H9 (cell line): ENCODE measurements around the gene TMC8. TPM values are rescaled to one million over a fixed set of nuclear protein-coding genes. Genes with fewer than 3 reads are reported as not detected.

Experiments
- DNase-seq: peaks from one replicate; pipeline ENCODE4 v3.0.0-alpha.2; 2017
- H2AFZ ChIP-seq: one replicate; pipeline ENCODE4 v1.6.1; 2013; ENCODE audit warnings: mild to moderate bottlenecking, low read length, control low read depth, moderate library complexity
- H2AK5ac ChIP-seq: 2 replicates; pipeline ENCODE4 v1.6.1; 2013; ENCODE audit warnings: low read length, control low read depth, mixed read lengths; ENCODE audit not compliant: insufficient read length
- H2BK120ac ChIP-seq: one replicate; pipeline ENCODE4 v1.6.1; 2013; ENCODE audit warnings: low read depth, mild to moderate bottlenecking, low read length, control low read depth, inconsistent platforms; ENCODE audit not compliant: poor library complexity, severe bottlenecking
- H2BK12ac ChIP-seq: 2 replicates; pipeline ENCODE4 v1.6.1; 2013; ENCODE audit warnings: low read length, control low read depth, mixed read lengths, low read depth; ENCODE audit not compliant: insufficient read length
- H2BK15ac ChIP-seq: 2 replicates; pipeline ENCODE4 v1.6.1; 2013; ENCODE audit warnings: low read depth, low read length, control low read depth
- H2BK20ac ChIP-seq: one replicate; pipeline ENCODE4 v1.6.1; 2013; ENCODE audit warnings: low read depth, mild to moderate bottlenecking, low read length, control low read depth, inconsistent platforms; ENCODE audit not compliant: poor library complexity, severe bottlenecking
- H2BK5ac ChIP-seq: 2 replicates; pipeline ENCODE4 v1.6.1; 2013; ENCODE audit warnings: low read length, control low read depth, mixed read lengths; ENCODE audit not compliant: insufficient read length
- H3K14ac ChIP-seq: 2 replicates; pipeline ENCODE4 v1.6.1; 2013; ENCODE audit warnings: low read length, control low read depth; ENCODE audit not compliant: insufficient read depth
- H3K18ac ChIP-seq: 2 replicates; pipeline ENCODE4 v1.6.1; 2013; ENCODE audit warnings: low read depth, mild to moderate bottlenecking, mixed read lengths, low read length, control low read depth; ENCODE audit not compliant: insufficient read length
- H3K23ac ChIP-seq: 2 replicates; pipeline ENCODE4 v1.6.1; 2013; ENCODE audit warnings: low read length, control low read depth, mixed read lengths, low read depth; ENCODE audit not compliant: insufficient read length
- H3K23me2 ChIP-seq: 2 replicates; pipeline ENCODE4 v1.6.1; 2013; ENCODE audit warnings: low read depth, mild to moderate bottlenecking, mixed read lengths, low read length, control low read depth; ENCODE audit not compliant: insufficient read length, poor library complexity, severe bottlenecking
- H3K27ac ChIP-seq: 2 replicates; pipeline ENCODE4 v1.5.1; 2013; ENCODE audit warnings: low read length, control low read depth, mixed read lengths, low read depth; ENCODE audit not compliant: insufficient read length
- H3K27me3 ChIP-seq: 2 replicates; pipeline ENCODE4 v1.6.1; 2013; ENCODE audit warnings: low read length, control low read depth, inconsistent platforms; ENCODE audit not compliant: insufficient read depth
- H3K4ac ChIP-seq: 2 replicates; pipeline ENCODE4 v1.6.1; 2013; ENCODE audit warnings: low read depth, mild to moderate bottlenecking, control low read depth, inconsistent platforms, low read length, moderate library complexity
- H3K4me1 ChIP-seq: 2 replicates; pipeline ENCODE4 v1.6.1; 2013; ENCODE audit warnings: low read length, control low read depth, inconsistent platforms; ENCODE audit not compliant: insufficient read depth
- H3K4me2 ChIP-seq: 2 replicates; pipeline ENCODE4 v1.6.1; 2013; ENCODE audit warnings: low read length, control low read depth, mixed read lengths; ENCODE audit not compliant: insufficient read length, insufficient read depth
- H3K56ac ChIP-seq: 2 replicates; pipeline ENCODE4 v1.6.1; 2013; ENCODE audit warnings: low read depth, mild to moderate bottlenecking, mixed read lengths, low read length, control low read depth; ENCODE audit not compliant: insufficient read length
- H3K79me1 ChIP-seq: 2 replicates; pipeline ENCODE4 v1.6.1; 2013; ENCODE audit warnings: low read depth, mild to moderate bottlenecking, moderate library complexity, low read length, control low read depth, inconsistent platforms; ENCODE audit not compliant: insufficient read depth, poor library complexity, severe bottlenecking
- H3K79me2 ChIP-seq: 2 replicates; pipeline ENCODE4 v1.6.1; 2013; ENCODE audit warnings: low read length, control low read depth, inconsistent platforms; ENCODE audit not compliant: insufficient read depth
- H3K9ac ChIP-seq: 2 replicates; pipeline ENCODE4 v1.6.1; 2013; ENCODE audit warnings: low read length, control low read depth, mixed read lengths; ENCODE audit not compliant: insufficient read length; ENCODE audit errors: extremely low read depth
- H3K9me3 ChIP-seq: one replicate; pipeline ENCODE4 v1.6.1; 2013; ENCODE audit warnings: low read depth, low read length, inconsistent platforms; ENCODE audit not compliant: control insufficient read depth
- H3T11ph ChIP-seq: one replicate; pipeline ENCODE4 v1.6.1; 2013; ENCODE audit warnings: mild to moderate bottlenecking, low read length, control low read depth, inconsistent platforms
- H4K20me1 ChIP-seq: one replicate; pipeline ENCODE4 v1.6.1; 2013; ENCODE audit not compliant: control insufficient read depth, insufficient read length, insufficient read depth
- H4K5ac ChIP-seq: 2 replicates; pipeline ENCODE4 v1.6.1; 2013; ENCODE audit warnings: low read depth, mild to moderate bottlenecking, mixed read lengths, low read length, control low read depth; ENCODE audit not compliant: insufficient read length
- H4K8ac ChIP-seq: replicated peaks from 2 replicates; pipeline ENCODE4 v1.6.1; 2013; ENCODE audit warnings: low read length, control low read depth, mixed read lengths, low read depth; ENCODE audit not compliant: insufficient read length
- H4K91ac ChIP-seq: 2 replicates; pipeline ENCODE4 v1.6.1; 2013; ENCODE audit warnings: low read depth, mild to moderate bottlenecking, moderate library complexity, mixed read lengths, low read length, control low read depth; ENCODE audit not compliant: insufficient read length
- H3K27ac Mint-ChIP-seq, 3 experiments: 2 replicates in 2 of 3; 3 replicates in 1 of 3; pipeline ENCODE4 v1.8.0; 2020 to 2021; ENCODE audit warnings: mixed read lengths in 3 of 3, mild to moderate bottlenecking in 1 of 3, moderate library complexity in 1 of 3
- H3K27me3 Mint-ChIP-seq: 2 replicates; pipeline ENCODE4 v1.8.0; 2021; ENCODE audit warnings: low read depth, mild to moderate bottlenecking, moderate library complexity, mixed read lengths
- H3K36me3 Mint-ChIP-seq, 3 experiments: 2 replicates in 2 of 3; 3 replicates in 1 of 3; pipeline ENCODE4 v1.8.0; 2020 to 2021; ENCODE audit warnings: low read depth in 3 of 3, mixed read lengths in 3 of 3; ENCODE audit not compliant: insufficient read depth in 1 of 3
- H3K4me1 Mint-ChIP-seq, 2 experiments: 2 replicates each; pipeline ENCODE4 v1.8.0; 2020; ENCODE audit warnings: mixed read lengths in 2 of 2
- H3K4me3 Mint-ChIP-seq, 2 experiments: 2 replicates in 1 of 2; 3 replicates in 1 of 2; pipeline ENCODE4 v1.8.0; 2020 to 2021; ENCODE audit warnings: mild to moderate bottlenecking in 2 of 2, mixed read lengths in 2 of 2, moderate library complexity in 1 of 2
- H3K9me3 Mint-ChIP-seq, 2 experiments: 2 replicates in 1 of 2; 3 replicates in 1 of 2; pipeline ENCODE4 v1.8.0; 2020; ENCODE audit warnings: mild to moderate bottlenecking in 2 of 2, mixed read lengths in 2 of 2, moderate library complexity in 1 of 2
- CTCF ChIP-seq: fragments of 200-600 bp; sonication (generic); conservative IDR thresholded peaks from 3 replicates; pipeline ENCODE4 v1.8.0; 2021; ENCODE audit warnings: antibody characterized with exemption, mild to moderate bottlenecking
- WGBS: extraction: QIAGEN DNeasy Blood & Tissue Kit; methylation state at CpG from one replicate; pipeline ENCODE4 v1.1.7; 2013; ENCODE audit warnings: missing lambda C conversion rate, low lambda C conversion rate, mixed read lengths; ENCODE audit not compliant: insufficient read length; ENCODE audit errors: extremely low coverage; 5-methylcytosine and 5-hydroxymethylcytosine counted together
- total RNA-seq: library from RNA; stranded (reverse); gene quantifications from 2 replicates; pipeline ENCODE4 v1.2.1, GENCODE V29; 2021

The TMC8 gene
- total RNA-seq, 1 experiment from 2014 or later, result 1.0 TPM

- H3K4me1 Mint-ChIP-seq, result peaks cover 5 to 6% of the 10 kb centered on the region in 2 experiments; a peak in 3 of 4 replicates
- no CpG with 5 or more reads among the region's 13 CpGs for WGBS
- peaks cover 26 to 53% (median 44%) of the 10 kb centered on the region in 3 experiments for H3K36me3 Mint-ChIP-seq
- Histone ChIP-seq H4K8ac (no peak overlapping the region), H3K18ac (no peak overlapping the region), H3K79me1 (no peaks in the 10 kb centered on the region), H3K14ac (no peak overlapping the region), H4K91ac (no peak overlapping the region), H3K27ac (no peak overlapping the region), H2BK12ac (no peak overlapping the region), H3T11ph (no peak overlapping the region), H3K23ac (no peak overlapping the region), H3K4ac (no peak overlapping the region), H3K23me2 (no peaks in the 10 kb centered on the region), H3K9me3 (peaks cover 12% of the 10 kb centered on the region), H3K56ac (no peak overlapping the region), H3K4me1 (no peaks in the 10 kb centered on the region), H4K20me1 (no peaks in the 10 kb centered on the region), H2BK15ac (no peak overlapping the region), H2AK5ac (no peak overlapping the region), H3K9ac (no peak overlapping the region), H2BK5ac (no peak overlapping the region), H4K5ac (no peak overlapping the region), H2AFZ (no peak overlapping the region), H2BK20ac (no peak overlapping the region), H3K79me2 (no peaks in the 10 kb centered on the region), H3K4me2 (no peak overlapping the region), H2BK120ac (no peak overlapping the region), H3K27me3 (no peaks in the 10 kb centered on the region)
- no peak overlapping the region for H3K4me3 Mint-ChIP-seq
- H3K9me3 Mint-ChIP-seq, result peaks cover 10 to 11% of the 10 kb centered on the region in 2 experiments
- no peak overlapping the region for H3K27ac Mint-ChIP-seq
- no peaks in the 10 kb centered on the region for H3K27me3 Mint-ChIP-seq
- TF ChIP-seq CTCF, result no peak
- no peak for DNase-seq
These were observed 25.0 kb upstream of the TMC8 start for GRCh38 chr17:78105551-78105950.
